OCI-M2 (cell line): ENCODE measurements around the gene WDR17.

ENCODE experiments used
- DNase-seq: peaks from one replicate; lab custom pipeline; 2025; ENCODE audit not compliant: unreplicated experiment; lab: John Stamatoyannopoulos, UW

WDR17 gene

GRCh38 chr4:176065435-176066291, at the start of gene WDR17:
Gene WDR17 (plus strand): TSS chr4:176065841. CDS start chr4:176111581, 45,740 bp downstream.
- peak; percentile 49 for DNase-seq

GRCh38 chr4:176016601-176017000, 49.0 kb upstream of the WDR17 start:
- DNase-seq, result no peak

GRCh38 chr4:176020481-176021085, 45.1 kb upstream of the WDR17 start:
- DNase-seq, result no peak

GRCh38 chr4:176030391-176030790, 35.2 kb upstream of the WDR17 start:
- no peak for DNase-seq

- no peak for DNase-seq
These were observed 33.7 kb upstream of the WDR17 start for GRCh38 chr4:176031922-176032321.

GRCh38 chr4:176032454-176032853, 33.2 kb upstream of the WDR17 start:
- DNase-seq, result no peak

- DNase-seq, result no peak
These were observed 31.1 kb upstream of the WDR17 start for GRCh38 chr4:176034499-176034898.

GRCh38 chr4:176034936-176035335, 30.7 kb upstream of the WDR17 start:
- DNase-seq, result no peak

- no peak for DNase-seq
These were observed 28.9 kb upstream of the WDR17 start for GRCh38 chr4:176036585-176037205.

GRCh38 chr4:176038789-176039188, 26.9 kb upstream of the WDR17 start:
- DNase-seq, result no peak

GRCh38 chr4:176042195-176042594, 23.4 kb upstream of the WDR17 start:
- no peak for DNase-seq

GRCh38 chr4:176043838-176044588, 21.6 kb upstream of the WDR17 start:
- no peak for DNase-seq

GRCh38 chr4:176044589-176044951, 21.1 kb upstream of the WDR17 start:
- DNase-seq, result no peak

- no peak for DNase-seq
These were observed 17.0 kb upstream of the WDR17 start for GRCh38 chr4:176048631-176049030.

- DNase-seq, result no peak
These were observed 12.9 kb upstream of the WDR17 start for GRCh38 chr4:176052744-176053143.

- no peak for DNase-seq
These were observed 11.9 kb upstream of the WDR17 start for GRCh38 chr4:176053785-176054184.

GRCh38 chr4:176054942-176055341, 10.7 kb upstream of the WDR17 start:
- no peak for DNase-seq

GRCh38 chr4:176063718-176064117, 1.9 kb upstream of the WDR17 start:
- DNase-seq, result no peak

- no peak for DNase-seq
These were observed 1.1 kb upstream of the WDR17 start for GRCh38 chr4:176064539-176064938.

- no peak for DNase-seq
These were observed 1.1 kb downstream of the WDR17 start for GRCh38 chr4:176066757-176067156.

GRCh38 chr4:176077561-176077960, 11.9 kb downstream of the WDR17 start:
- DNase-seq, result no peak
